PC-3 (cell line): ENCODE measurements around the gene IGSF21. TPM values are rescaled to one million over a fixed set of nuclear protein-coding genes. Genes with fewer than 3 reads are reported as not detected.

Source experiments
- ATAC-seq: fragments of 200-7000 bp; cut with Tn5 transposase; 2 replicates; pipeline ENCODE4 v1.9.1; 2020; ENCODE audit warnings: mild to moderate bottlenecking, moderate library complexity
- BruUV-seq: library from RNA; stranded (reverse); fragments of 400-500 nt; replicated peaks from 2 replicates; lab custom pipeline; 2021; lab: Mats Ljungman, UMichigan
- CTCF ChIA-PET: fragments of 300-600 bp; sonication (Branson Sonifier 250); formaldehyde crosslinking; loops from one replicate; lab custom pipeline; 2022; ENCODE audit warnings: antibody characterized with exemption; lab: Charles Lee
- POLR2A ChIA-PET: fragments of 300-600 bp; sonication (Branson Sonifier 250); formaldehyde crosslinking; loops from one replicate; lab custom pipeline; 2022; ENCODE audit warnings: antibody characterized with exemption; ENCODE audit not compliant: unreplicated experiment; lab: Charles Lee
- DNase-seq: peaks from one replicate; pipeline ENCODE4 v3.0.0-alpha.2; 2015
- H2AFZ ChIP-seq: fragments of 300-600 bp; sonication (generic); 2 replicates; pipeline ENCODE4 v1.6.0; 2016; ENCODE audit warnings: antibody characterized with exemption, low read length
- H3F3A ChIP-seq: fragments of 300-600 bp; sonication (generic); one replicate; pipeline ENCODE4 v1.6.0; 2017; ENCODE audit warnings: antibody characterized with exemption, low read length, control low read depth, mild to moderate bottlenecking; ENCODE audit not compliant: unreplicated experiment
- H3K27ac ChIP-seq: fragments of 300-600 bp; sonication (generic); 2 replicates; pipeline ENCODE4 v1.5.1; 2016; ENCODE audit warnings: mild to moderate bottlenecking, low read length
- H3K27me3 ChIP-seq: fragments of 300-600 bp; sonication (generic); 2 replicates; pipeline ENCODE4 v1.6.1; 2016; ENCODE audit warnings: low read length, mixed read lengths
- H3K36me3 ChIP-seq: fragments of 300-600 bp; sonication (generic); 2 replicates; pipeline ENCODE4 v1.6.1; 2016; ENCODE audit warnings: low read depth, mixed run types, low read length, mixed read lengths
- H3K4me1 ChIP-seq: fragments of 300-600 bp; sonication (generic); 2 replicates; pipeline ENCODE4 v1.5.1; 2016; ENCODE audit warnings: low read length; ENCODE audit not compliant: insufficient read depth
- H3K4me2 ChIP-seq: fragments of 300-600 bp; sonication (generic); 2 replicates; pipeline ENCODE4 v1.6.0; 2016; ENCODE audit warnings: low read length
- H3K4me3 ChIP-seq: fragments of 300-600 bp; sonication (generic); 2 replicates; pipeline ENCODE4 v1.5.1; 2016; ENCODE audit warnings: mild to moderate bottlenecking, low read length, mixed read lengths
- H3K79me2 ChIP-seq: fragments of 300-600 bp; sonication (generic); 2 replicates; pipeline ENCODE4 v1.6.1; 2017; ENCODE audit warnings: low read length, mixed read lengths
- H3K9ac ChIP-seq: fragments of 300-600 bp; sonication (generic); 2 replicates; pipeline ENCODE4 v1.6.0; 2016; ENCODE audit warnings: mild to moderate bottlenecking, low read length
- H3K9me2 ChIP-seq: fragments of 300-600 bp; sonication (generic); replicated peaks from 2 replicates; pipeline ENCODE4 v1.6.1; 2016; ENCODE audit warnings: mixed run types, low read length, mixed read lengths
- H3K9me3 ChIP-seq: fragments of 300-600 bp; sonication (generic); 2 replicates; pipeline ENCODE4 v1.6.1; 2016; ENCODE audit warnings: low read length, mixed read lengths
- H4K20me1 ChIP-seq: fragments of 300-600 bp; sonication (generic); 2 replicates; pipeline ENCODE4 v1.6.1; 2016; ENCODE audit warnings: low read length, mixed read lengths
- CTCF ChIP-seq: fragments of 300-600 bp; sonication (generic); conservative IDR thresholded peaks from 2 replicates; pipeline ENCODE4 v1.5.1; 2017; ENCODE audit warnings: antibody characterized with exemption, low read depth, mild to moderate bottlenecking, low read length
- EZH2 ChIP-seq: fragments of 300-600 bp; sonication (generic); IDR thresholded peaks from one replicate; pipeline ENCODE4 v1.6.1; 2017; ENCODE audit warnings: antibody characterized with exemption, mild to moderate bottlenecking, low read length; ENCODE audit not compliant: unreplicated experiment
- EZH2phosphoT487 ChIP-seq: fragments of 300-600 bp; sonication (generic); IDR thresholded peaks from 2 replicates; pipeline ENCODE4 v1.6.1; 2018; ENCODE audit warnings: mild to moderate bottlenecking, antibody characterized with exemption, low read length, borderline replicate concordance
- intact Hi-C: fragments of 100-400 bp; cut with micrococcal nuclease; formaldehyde crosslinking; loops from 2 replicates; pipeline ENCODE4 v1.9.0; 2023
- total RNA-seq: library from RNA; depleted of rRNA; stranded (reverse); fragments of >200 nt; gene quantifications from 2 replicates; pipeline ENCODE4 v1.2.3, GENCODE V29; 2014

IGSF21 gene
- total RNA-seq, 1 experiment from 2014 or later = not detected

DNA sequence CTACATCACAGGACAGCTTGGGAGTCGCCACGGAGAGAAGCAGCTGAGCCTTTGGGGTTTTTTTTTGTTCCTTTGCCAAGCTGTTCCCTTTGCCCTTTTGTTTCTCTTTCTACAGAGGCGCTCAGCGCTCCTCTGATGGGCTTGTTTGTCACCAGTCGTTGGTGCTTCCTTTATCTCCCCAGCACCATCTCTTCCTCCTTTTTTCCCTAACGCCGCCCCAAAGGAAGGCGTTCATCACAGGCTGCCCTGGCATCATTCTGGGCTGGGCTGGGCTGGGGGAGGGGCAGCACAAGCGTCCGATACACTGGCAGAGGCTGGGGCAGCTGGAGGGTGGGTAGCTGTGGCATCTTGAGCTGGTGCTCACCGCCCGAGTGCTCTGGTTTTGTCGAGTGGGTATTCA is 10.5 kb downstream of the IGSF21 start:
- CTCF ChIA-PET = no interaction called here
- intact Hi-C loops = no loop called here
- no peaks in the 10 kb centered on the region for H3K4me1 ChIP-seq
- no peaks in the 10 kb centered on the region for H3K9me2 ChIP-seq
- POLR2A ChIA-PET = no interaction called here
- no peak for ATAC-seq
- no peak overlapping the region for H3K9ac ChIP-seq
- no peak overlapping the region for H3K4me2 ChIP-seq
- H3K27ac ChIP-seq = no peak overlapping the region
- no peaks in the 10 kb centered on the region for H3K36me3 ChIP-seq
- TF ChIP-seq EZH2 (no peak), CTCF (no peak), EZH2phosphoT487 (no peak)
- peaks cover 17% of the 10 kb centered on the region for H3K27me3 ChIP-seq
- no peak overlapping the region for H3K4me3 ChIP-seq
- no peaks in the 10 kb centered on the region for H3K79me2 ChIP-seq
- BruUV-seq = no TSS peak
- no peak for DNase-seq
- no peaks in the 10 kb centered on the region for H3F3A ChIP-seq
- H4K20me1 ChIP-seq = no peaks in the 10 kb centered on the region
- H3K9me3 ChIP-seq = no peaks in the 10 kb centered on the region
- no peak overlapping the region for H2AFZ ChIP-seq

DNA sequence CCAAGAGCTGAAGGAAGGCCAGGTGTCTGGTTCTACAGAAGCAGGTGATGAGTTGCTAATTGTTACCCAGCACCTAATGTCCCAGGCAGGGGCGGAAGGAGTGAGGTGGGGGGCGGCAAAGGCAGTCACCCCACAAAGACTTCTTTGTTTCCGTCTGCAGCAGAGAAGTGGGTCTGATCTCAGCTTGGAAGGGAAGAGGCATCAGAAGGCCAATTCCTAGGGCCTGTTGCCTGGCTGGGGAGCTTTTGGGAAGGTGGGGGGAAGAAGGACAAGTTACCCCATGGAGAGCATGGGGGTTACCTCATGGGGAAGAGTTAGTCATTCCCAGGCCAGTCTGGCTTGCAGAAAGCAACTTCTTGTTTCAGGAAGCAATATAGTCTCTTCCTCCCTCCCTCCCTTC is 10.9 kb downstream of the IGSF21 start:
- H3K27ac ChIP-seq = no peak overlapping the region
- ChIA-PET POLR2A (no interaction called here), CTCF (no interaction called here)
- TF ChIP-seq EZH2phosphoT487 (no peak), EZH2 (no peak), CTCF (no peak)
- H2AFZ ChIP-seq = no peak overlapping the region
- H3K79me2 ChIP-seq = no peaks in the 10 kb centered on the region
- H3K36me3 ChIP-seq = no peaks in the 10 kb centered on the region
- H4K20me1 ChIP-seq = no peaks in the 10 kb centered on the region
- ATAC-seq (no peak), DNase-seq (no peak)
- no peaks in the 10 kb centered on the region for H3K9me2 ChIP-seq
- H3K27me3 ChIP-seq = peaks cover 17% of the 10 kb centered on the region
- no peak overlapping the region for H3K9ac ChIP-seq
- no peaks in the 10 kb centered on the region for H3K9me3 ChIP-seq
- no peaks in the 10 kb centered on the region for H3K4me1 ChIP-seq
- intact Hi-C loops = no loop called here
- BruUV-seq = no TSS peak
- no peak overlapping the region for H3K4me3 ChIP-seq
- H3F3A ChIP-seq = no peaks in the 10 kb centered on the region
- H3K4me2 ChIP-seq = no peak overlapping the region

DNA sequence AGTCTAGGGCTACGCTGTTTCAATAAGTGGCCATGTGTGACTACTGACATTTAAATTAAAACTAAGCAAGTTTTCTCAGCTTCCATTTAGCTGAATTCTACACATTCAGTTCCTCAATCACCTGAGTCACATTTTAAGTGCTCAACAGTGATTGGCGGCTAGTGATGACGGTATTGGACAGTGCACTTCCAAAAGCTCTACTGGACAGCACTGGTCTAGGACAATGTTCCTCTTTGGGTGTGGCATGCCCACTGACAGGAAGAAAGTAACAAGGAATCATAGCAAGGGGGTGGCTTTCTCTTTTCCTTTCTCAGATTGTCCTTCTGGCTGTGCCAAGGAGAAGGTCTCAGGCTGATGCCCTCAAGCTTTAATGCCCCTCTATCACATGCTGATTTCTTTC is 11.7 kb downstream of the IGSF21 start:
- Histone ChIP-seq H4K20me1 (no peaks in the 10 kb centered on the region), H3K36me3 (no peaks in the 10 kb centered on the region), H3K4me3 (no peak overlapping the region), H3K27me3 (peaks cover 17% of the 10 kb centered on the region), H3K4me2 (no peak overlapping the region), H3K27ac (no peak overlapping the region), H2AFZ (no peak overlapping the region), H3K9me3 (no peaks in the 10 kb centered on the region), H3K9ac (no peak overlapping the region), H3K79me2 (no peaks in the 10 kb centered on the region), H3F3A (no peaks in the 10 kb centered on the region), H3K4me1 (no peaks in the 10 kb centered on the region), H3K9me2 (no peaks in the 10 kb centered on the region)
- ChIA-PET CTCF (no interaction called here), POLR2A (no interaction called here)
- intact Hi-C loops = no loop called here
- BruUV-seq = no TSS peak
- DNase-seq = no peak
- ATAC-seq = no peak
- TF ChIP-seq EZH2phosphoT487 (no peak), EZH2 (no peak), CTCF (no peak)
